ENCODE data around the gene SLC38A3. TPM values are rescaled to one million over a fixed set of nuclear protein-coding genes. Genes with fewer than 3 reads are reported as not detected.

The SLC38A3 gene
- total and polyA plus RNA-seq, 2 donors (not counting 3 experiments of a cell fraction or from before 2014, with no cell fraction given): 0.60 to 1.1 TPM

- POLR2A ChIA-PET: interaction anchor here (0.7 to 1.1 kb wide), 3 partner anchors 56 to 73 kb away, joined by 7 to 16 read pairs (median 7); partner anchors contain the start of gene SLC38A3
- H3K79me2 ChIP-seq (ENCODE audit: control insufficient read depth, insufficient read depth, low read length): no peaks in the 10 kb centered on the region
- peaks cover 0 to 11% of the 10 kb centered on the region in 2 experiments for H3K36me3 ChIP-seq (ENCODE audit: control insufficient read depth in 2 of 2, extremely low read depth in 1 of 2, insufficient read depth in 2 of 2, low read length in 2 of 2)
- H3K4me3 ChIP-seq (replicated peaks in 1 of 3; ENCODE audit: insufficient read depth in 1 of 3, low read depth in 1 of 3, low read length in 3 of 3): no peak overlapping the region
- no peak for TF ChIP-seq EZH2 (IDR thresholded peaks at IDR 0.05; ENCODE audit: borderline replicate concordance, low read depth, low read length, severe bottlenecking)
- TF ChIP-seq MYC (IDR thresholded peaks at IDR 0.05; ENCODE audit: low read depth, low read length): no peak
- no peak for TF ChIP-seq GATA2 (IDR thresholded peaks at IDR 0.05; ENCODE audit: insufficient read depth, insufficient read length, low read depth, low read length)
- TF ChIP-seq JUN (IDR thresholded peaks at IDR 0.05; ENCODE audit: borderline replicate concordance, insufficient read depth, insufficient read length, low read depth): no peak
- TF ChIP-seq POLR2A (IDR thresholded peaks at IDR 0.05; ENCODE audit: low read depth, low read length): no peak
- TF ChIP-seq MAX (IDR thresholded peaks at IDR 0.05; ENCODE audit: insufficient read depth, insufficient read length): no peak
- no peaks in the 10 kb centered on the region for H4K20me1 ChIP-seq (replicated peaks; ENCODE audit: control insufficient read depth, extremely low read depth, insufficient read depth, low read length)
- dilution Hi-C loops (cut with MboI; ENCODE audit: extremely low pct_ligation_motif_present, low sequenced_read_pairs) (no loop called here), intact Hi-C loops (cut with micrococcal nuclease) (loop anchor here (10.0 kb wide), 1 partner anchor 138 kb away; no protein-coding TSS in a partner anchor)
- no peaks in the 10 kb centered on the region for H3K9me3 ChIP-seq (replicated peaks; ENCODE audit: control insufficient read depth, insufficient read depth, low read length)
- H3K27ac ChIP-seq (ENCODE audit: insufficient read depth, low read depth, low read length): no peak overlapping the region
- no peak for FAIRE-seq
- no peak overlapping the region for H3K4me2 ChIP-seq (ENCODE audit: insufficient read depth, low read length)
- no peak for DNase-seq (ENCODE audit: low read depth, low spot score)
- CTCF ChIA-PET: interaction anchor here (0.6 to 2.3 kb wide), 6 partner anchors 12 to 70 kb away, joined by 3 to 16 read pairs (median 4); no protein-coding TSS in a partner anchor
- H3K27me3 ChIP-seq (ENCODE audit: control insufficient read depth in 2 of 2, insufficient read depth in 2 of 2, low read length in 2 of 2): peaks cover 3 to 4% of the 10 kb centered on the region in 2 experiments
- no TSS peak for BruUV-seq (replicated peaks)
- no peak overlapping the region for H2AFZ ChIP-seq (ENCODE audit: low read depth, low read length)
- H3K4me1 ChIP-seq (ENCODE audit: control insufficient read depth, extremely low read depth, insufficient read depth, low read length): peaks cover 21% of the 10 kb centered on the region
- H3K9me1 ChIP-seq (replicated peaks; ENCODE audit: control insufficient read depth, extremely low read depth, insufficient read depth, low read length): no peaks in the 10 kb centered on the region
- no peak overlapping the region for H3K9ac ChIP-seq (replicated peaks; ENCODE audit: extremely low read depth, insufficient read depth, low read length)
Observed at GRCh38 chr3:50262778-50263177, 57.7 kb downstream of the SLC38A3 start.
